Thoracic aorta (tissue), 2 donors: ENCODE data around the gene GULP1. TPM values are rescaled to one million over a fixed set of nuclear protein-coding genes. Genes with fewer than 3 reads are reported as not detected.
"Not testable (repeated sequence)": the region's sequence is repeated elsewhere in the genome, so short reads cannot be mapped to it uniquely, and the experiment has no call there.

ENCODE experiments used
- ATAC-seq: fragments of 150-250 bp; one replicate; pipeline ENCODE4 v1.8.0; 2017; ENCODE audit warnings: low read depth; ENCODE audit not compliant: insufficient number of reproducible peaks, low FRiP score
- DNase-seq: peaks from one replicate; pipeline ENCODE4 v3.0.0-alpha.2; 2020; ENCODE audit warnings: low spot score
- H3K27ac ChIP-seq, 2 donors: fragments of 200-600 bp; sonication (generic); 1 replicate in 1 of 2; 2 replicates in 1 of 2; pipeline ENCODE4 v1.5.1; 2016; ENCODE audit warnings: mild to moderate bottlenecking in 2 of 2, moderate library complexity in 2 of 2
- H3K27me3 ChIP-seq: fragments of 200-600 bp; sonication (generic); replicated peaks from 2 replicates; pipeline ENCODE4 v1.6.0; 2016; ENCODE audit warnings: mild to moderate bottlenecking; ENCODE audit not compliant: insufficient read depth
- H3K36me3 ChIP-seq: fragments of 200-600 bp; sonication (generic); one replicate; pipeline ENCODE4 v1.5.1; 2016
- H3K4me1 ChIP-seq, 2 donors: fragments of 200-600 bp; sonication (generic); 1 replicate in 1 of 2; 2 replicates in 1 of 2; pipeline versions ENCODE4 v1.5.1 to v1.6.0; 2016; ENCODE audit warnings: low read depth in 2 of 2, mild to moderate bottlenecking in 1 of 2; ENCODE audit not compliant: control insufficient read depth in 1 of 2
- H3K4me3 ChIP-seq: fragments of 200-600 bp; sonication (generic); 2 replicates; pipeline ENCODE4 v1.5.1; 2016; ENCODE audit warnings: mild to moderate bottlenecking
- H3K9me3 ChIP-seq: fragments of 200-600 bp; sonication (generic); 2 replicates; pipeline ENCODE4 v1.5.1; 2016
- CTCF ChIP-seq: fragments of 200-600 bp; sonication (generic); IDR thresholded peaks from one replicate; pipeline ENCODE4 v1.5.1; 2019; ENCODE audit warnings: antibody characterized with exemption
- total RNA-seq, 2 donors: library from RNA; depleted of rRNA; stranded (reverse); fragments of >200 nt; gene quantifications; one replicate each; pipeline versions ENCODE4 v1.1.0 to v1.2.3, GENCODE V29; 2016

GULP1 gene
- total RNA-seq, 2 donors from 2014 or later = 64.0 to 80.9 TPM

- no peak for DNase-seq
- Histone ChIP-seq H3K4me1 (peaks cover 8 to 26% of the 10 kb centered on the region in 2 donors), H3K36me3 (no peaks in the 10 kb centered on the region), H3K9me3 (no peaks in the 10 kb centered on the region), H3K27ac (peak overlapping the region; percentile 98 to 100), H3K27me3 (no peaks in the 10 kb centered on the region), H3K4me3 (peak overlapping the region; percentile 95)
- ATAC-seq = no peak
- TF ChIP-seq CTCF = no peak
These were observed 3.5 kb downstream of the GULP1 start for GRCh38 chr2:188295067-188295685.

GRCh38 chr2:188297978-188298377 lies 6.3 kb downstream of the GULP1 start:
- no peak for TF ChIP-seq CTCF
- no peaks in the 10 kb centered on the region for H3K27me3 ChIP-seq
- no peak overlapping the region for H3K27ac ChIP-seq
- H3K9me3 ChIP-seq = no peaks in the 10 kb centered on the region
- H3K36me3 ChIP-seq = no peaks in the 10 kb centered on the region
- H3K4me3 ChIP-seq = no peak overlapping the region
- ATAC-seq = no peak
- peaks cover 9 to 20% of the 10 kb centered on the region in 2 donors for H3K4me1 ChIP-seq
- no peak for DNase-seq

GRCh38 chr2:188298937-188299371 lies 7.3 kb downstream of the GULP1 start:
- H3K9me3 ChIP-seq, H3K36me3 ChIP-seq, H3K27ac ChIP-seq, ATAC-seq, H3K27me3 ChIP-seq, DNase-seq, H3K4me3 ChIP-seq: not testable (repeated sequence)
- H3K4me1 ChIP-seq = peaks cover 9 to 30% of the 10 kb centered on the region in 2 donors

GRCh38 chr2:188303363-188304031 lies 11.8 kb downstream of the GULP1 start:
- Histone ChIP-seq H3K9me3 (no peaks in the 10 kb centered on the region), H3K4me1 (peaks cover 8 to 32% of the 10 kb centered on the region in 2 donors), H3K27me3 (no peaks in the 10 kb centered on the region), H3K27ac (no peak overlapping the region), H3K4me3 (no peak overlapping the region), H3K36me3 (no peaks in the 10 kb centered on the region)
- no peak for TF ChIP-seq CTCF
- no peak for ATAC-seq
- DNase-seq = no peak

- DNase-seq = no peak
- no peaks in the 10 kb centered on the region for H3K9me3 ChIP-seq
- H3K27ac ChIP-seq = no peak overlapping the region
- no peaks in the 10 kb centered on the region for H3K27me3 ChIP-seq
- no peak for TF ChIP-seq CTCF
- no peaks in the 10 kb centered on the region for H3K36me3 ChIP-seq
- peaks cover 8 to 35% of the 10 kb centered on the region in 2 donors for H3K4me1 ChIP-seq
- ATAC-seq = no peak
- H3K4me3 ChIP-seq = no peak overlapping the region
These were observed 13.6 kb downstream of the GULP1 start for GRCh38 chr2:188305271-188305670.
